Adrenal gland (tissue), 12 donors: ENCODE data around the gene LINC01488. TPM values are rescaled to one million over a fixed set of nuclear protein-coding genes. Genes with fewer than 3 reads are reported as not detected.

Experiments
- DNase-seq, 7 donors: peaks; one replicate each; pipeline ENCODE4 v3.0.0-alpha.2; 2019 to 2020
- H3K27ac ChIP-seq, 5 donors: fragments of 200-600 bp; sonication (generic) in 4 of 5; 1 replicate in 3 of 5; 2 replicates in 2 of 5; pipeline versions ENCODE4 v1.5.1 to v1.8.0; 2016 to 2020; ENCODE audit warnings: mild to moderate bottlenecking in 1 of 5
- H3K27me3 ChIP-seq: fragments of 200-600 bp; 2 replicates; pipeline ENCODE4 v1.8.0; 2021
- H3K36me3 ChIP-seq, 2 donors: fragments of 200-600 bp; replicated peaks in 1 of 2; 1 replicate in 1 of 2; 2 replicates in 1 of 2; pipeline versions ENCODE4 v1.5.1 to v1.8.0; 2018 to 2022
- H3K4me1 ChIP-seq, 2 donors: fragments of 200-600 bp; replicated peaks in 1 of 2; 1 replicate in 1 of 2; 2 replicates in 1 of 2; pipeline versions ENCODE4 v1.5.1 to v1.8.0; 2018 to 2021
- H3K4me3 ChIP-seq, 4 donors: fragments of 200-600 bp; sonication (generic) in 3 of 4; one replicate each; pipeline ENCODE4 v1.5.1; 2016 to 2018
- H3K9me3 ChIP-seq, 3 donors: fragments of 200-600 bp; sonication (generic) in 1 of 3; replicated peaks in 1 of 3; 1 replicate in 2 of 3; 2 replicates in 1 of 3; pipeline versions ENCODE4 v1.5.1 to v1.8.0; 2016 to 2021
- POLR2A ChIP-seq, 2 donors: fragments of 450-650 bp; IDR thresholded peaks; one replicate each; pipeline ENCODE4 v1.6.1; 2017; ENCODE audit warnings: antibody characterized with exemption in 2 of 2, mild to moderate bottlenecking in 2 of 2, moderate library complexity in 1 of 2
- WGBS, 4 donors: extraction: QIAGEN DNeasy Blood & Tissue Kit in 2 of 4; methylation state at CpG; one replicate each; pipeline versions ENCODE4 v1.1.5 to v1.1.7; 2013 to 2017; 5-methylcytosine and 5-hydroxymethylcytosine counted together
- intact Hi-C, 2 donors: fragments of 100-400 bp; cut with DNase I; formaldehyde crosslinking; loops; one replicate each; pipeline versions ENCODE4 v1.14.1 to v1.15.0; 2022 to 2023
- polyA plus RNA-seq, 3 donors: library from polyadenylated mRNA; stranded (reverse); fragments of 200-250 nt in 2 of 3; fragments of 350-450 nt in 1 of 3; fragmentation: Illumina TruSeq in 1 of 3; extraction: RNeasy Lipid Tissue Mini Kit (QIAGEN cat#74804) in 1 of 3; gene quantifications; one replicate each; pipeline ENCODE4 v1.2.3, GENCODE V29; 2013 to 2014
- total RNA-seq, 9 donors: library from RNA; depleted of rRNA in 4 of 9; stranded (reverse); fragments of >200 nt in 4 of 9; fragments of 120-200 nt in 1 of 9; fragmentation: NEBNext Ultra II Directional in 1 of 9; extraction: Animal tissue kit (Norgen Biotek cat#: 25700) in 1 of 9; gene quantifications; one replicate each; pipeline versions ENCODE4 v1.1.0 to v1.2.4, GENCODE V29; 2013 to 2023
- TF ChIP-seq, protein P1 (sequence below), 6 experiments: fragments of 450-650 bp in 4 of 6; fragments of 200-600 bp in 2 of 6; sonication (generic) in 1 of 6; IDR thresholded peaks; 1 replicate in 5 of 6; 2 replicates in 1 of 6; pipeline versions ENCODE4 v1.5.1 to v1.8.0; 2016 to 2021; ENCODE audit warnings: antibody characterized with exemption in 6 of 6, mild to moderate bottlenecking in 2 of 6, moderate library complexity in 1 of 6
- donor health status: healthy with polysubstance abuse.
- donor health status: Bipolar disorder and iron deficiency.
- donor health status: DM: yes; HTN: yes; CAD: no.
- donor health status: DM: no; HTN: no; CAD: no.
- donor health status: DM: no; HTN: no; CAD: no.
- donor health status: DM: yes; HTN: yes; CAD: no.

Gene LINC01488
- total and polyA plus RNA-seq, 12 donors: not detected

- Histone ChIP-seq H3K27me3 (no peaks in the 10 kb centered on the region), H3K9me3 (no peaks in the 10 kb centered on the region), H3K27ac (no peak overlapping the region), H3K4me3 (no peak overlapping the region), H3K4me1 (no peaks in the 10 kb centered on the region), H3K36me3 (no peaks in the 10 kb centered on the region)
- DNase-seq: no peak
- TF ChIP-seq, protein P1, sequence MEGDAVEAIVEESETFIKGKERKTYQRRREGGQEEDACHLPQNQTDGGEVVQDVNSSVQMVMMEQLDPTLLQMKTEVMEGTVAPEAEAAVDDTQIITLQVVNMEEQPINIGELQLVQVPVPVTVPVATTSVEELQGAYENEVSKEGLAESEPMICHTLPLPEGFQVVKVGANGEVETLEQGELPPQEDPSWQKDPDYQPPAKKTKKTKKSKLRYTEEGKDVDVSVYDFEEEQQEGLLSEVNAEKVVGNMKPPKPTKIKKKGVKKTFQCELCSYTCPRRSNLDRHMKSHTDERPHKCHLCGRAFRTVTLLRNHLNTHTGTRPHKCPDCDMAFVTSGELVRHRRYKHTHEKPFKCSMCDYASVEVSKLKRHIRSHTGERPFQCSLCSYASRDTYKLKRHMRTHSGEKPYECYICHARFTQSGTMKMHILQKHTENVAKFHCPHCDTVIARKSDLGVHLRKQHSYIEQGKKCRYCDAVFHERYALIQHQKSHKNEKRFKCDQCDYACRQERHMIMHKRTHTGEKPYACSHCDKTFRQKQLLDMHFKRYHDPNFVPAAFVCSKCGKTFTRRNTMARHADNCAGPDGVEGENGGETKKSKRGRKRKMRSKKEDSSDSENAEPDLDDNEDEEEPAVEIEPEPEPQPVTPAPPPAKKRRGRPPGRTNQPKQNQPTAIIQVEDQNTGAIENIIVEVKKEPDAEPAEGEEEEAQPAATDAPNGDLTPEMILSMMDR (IDR thresholded peaks at IDR 0.05): no peak
- no peak for TF ChIP-seq POLR2A (IDR thresholded peaks at IDR 0.05)
- intact Hi-C loops: no loop called here
- 53 to 70% (median 62%) methylated on average over 13 to 15 of the region's 15 CpGs for WGBS, 4 donors
Observed at GRCh38 chr11:69435161-69435986, 46.1 kb upstream of the LINC01488 start.

DNA sequence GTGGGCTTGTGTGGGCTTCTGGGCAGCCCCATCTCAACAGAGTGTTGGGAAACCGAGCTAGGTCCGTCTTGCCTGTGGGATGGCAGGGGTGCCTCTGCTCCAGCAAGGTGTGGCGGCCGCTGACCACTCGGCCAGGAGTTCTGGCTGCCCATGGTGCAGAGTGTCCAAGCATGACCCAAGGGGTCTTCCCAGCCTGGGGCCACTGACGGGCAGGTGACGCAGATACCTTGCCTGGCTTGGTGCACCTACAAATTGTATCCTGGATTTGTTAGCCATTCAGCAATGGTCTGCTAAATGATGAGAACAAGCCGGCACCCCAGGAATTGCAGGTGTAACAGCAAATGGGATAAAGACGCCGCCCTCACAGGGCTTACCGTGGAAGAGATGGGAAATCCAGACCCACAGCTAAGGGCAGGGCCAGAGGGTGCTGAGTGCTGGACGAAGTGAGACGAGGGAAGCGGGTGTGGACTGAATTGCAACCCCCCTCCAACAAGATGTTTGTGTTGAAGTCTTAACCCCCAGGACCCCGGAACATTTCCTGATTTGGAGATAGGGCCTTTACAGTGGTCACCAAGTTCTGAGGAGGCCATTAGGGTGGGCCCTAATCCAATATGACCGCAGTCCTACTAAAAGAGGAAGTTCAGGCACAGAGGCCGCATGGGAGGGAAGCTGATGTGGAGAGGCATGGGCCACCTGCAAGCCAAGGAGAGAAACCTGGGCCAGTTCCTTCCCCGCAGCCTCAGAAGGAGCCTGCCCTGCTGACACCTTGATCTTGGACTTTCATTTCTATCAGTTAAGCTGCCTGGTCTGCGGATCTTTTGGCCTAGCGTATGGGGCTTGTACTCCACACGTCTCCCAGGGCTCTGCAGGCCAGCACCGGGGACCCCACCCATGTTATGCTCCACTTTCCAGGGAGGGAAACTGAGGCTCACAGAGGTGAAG is 45.2 kb upstream of the LINC01488 start:
- H3K36me3 ChIP-seq: no peaks in the 10 kb centered on the region
- no peak overlapping the region for H3K27ac ChIP-seq
- WGBS, 4 donors: 86 to 93% (median 88%) methylated on average over 19 to 22 of the region's 22 CpGs
- intact Hi-C loops: no loop called here
- H3K4me3 ChIP-seq: no peak overlapping the region
- no peaks in the 10 kb centered on the region for H3K27me3 ChIP-seq
- no peaks in the 10 kb centered on the region for H3K9me3 ChIP-seq
- no peaks in the 10 kb centered on the region for H3K4me1 ChIP-seq
- DNase-seq: peak in 1 of 7 donors; percentile 18
- TF ChIP-seq POLR2A (IDR thresholded peaks at IDR 0.05): no peak
- TF ChIP-seq, protein P1 (IDR thresholded peaks at IDR 0.05): no peak

- WGBS, 4 donors: 72 to 89% (median 85%) methylated on average over 7 to 15 of the region's 15 CpGs
- H3K27me3 ChIP-seq: no peaks in the 10 kb centered on the region
- no peak overlapping the region for H3K27ac ChIP-seq
- DNase-seq: no peak
- no peaks in the 10 kb centered on the region for H3K9me3 ChIP-seq
- no peaks in the 10 kb centered on the region for H3K4me1 ChIP-seq
- no peak overlapping the region for H3K4me3 ChIP-seq
- TF ChIP-seq POLR2A (IDR thresholded peaks at IDR 0.05): no peak
- TF ChIP-seq, protein P1 (IDR thresholded peaks at IDR 0.05): no peak
- H3K36me3 ChIP-seq: no peaks in the 10 kb centered on the region
- intact Hi-C loops: no loop called here
Observed at GRCh38 chr11:69437001-69437875, 44.2 kb upstream of the LINC01488 start.
